Hindlimb muscle (tissue), 1 donor: Measurements from ENCODE around the gene SRPK2. TPM values are rescaled to one million over a fixed set of nuclear protein-coding genes. Genes with fewer than 3 reads are reported as not detected.

ENCODE experiments used
- DNase-seq: peaks from one replicate; pipeline ENCODE4 v3.0.0-alpha.2; 2013
- polyA plus RNA-seq: library from polyadenylated mRNA; unstranded; fragments of 120-200 nt; gene quantifications from one replicate; pipeline ENCODE4 v1.2.1, GENCODE V29; 2013; ENCODE audit not compliant: insufficient read length

SRPK2 gene
- polyA plus RNA-seq, 1 donor: 34.6 TPM

DNA sequence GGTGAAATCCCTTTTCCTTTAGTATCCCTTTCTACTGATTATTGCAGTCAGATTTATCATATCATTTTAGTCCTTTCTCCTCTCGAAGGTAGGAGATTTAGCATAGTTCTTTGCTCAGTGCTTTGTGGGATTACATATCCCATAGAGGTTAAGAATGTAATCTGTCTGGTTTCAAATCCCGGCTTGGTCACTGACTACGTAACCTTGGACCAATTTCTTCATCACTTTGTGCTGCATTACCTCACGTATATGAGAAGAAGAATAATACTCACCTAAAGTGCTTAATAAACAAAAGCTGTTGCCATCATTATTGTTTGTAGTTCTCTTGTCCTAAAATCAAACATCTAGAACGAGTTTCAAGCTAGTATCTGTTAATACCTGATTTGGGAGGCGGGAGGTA, 300.7 kb downstream of the SRPK2 start:
- no peak for DNase-seq

DNA sequence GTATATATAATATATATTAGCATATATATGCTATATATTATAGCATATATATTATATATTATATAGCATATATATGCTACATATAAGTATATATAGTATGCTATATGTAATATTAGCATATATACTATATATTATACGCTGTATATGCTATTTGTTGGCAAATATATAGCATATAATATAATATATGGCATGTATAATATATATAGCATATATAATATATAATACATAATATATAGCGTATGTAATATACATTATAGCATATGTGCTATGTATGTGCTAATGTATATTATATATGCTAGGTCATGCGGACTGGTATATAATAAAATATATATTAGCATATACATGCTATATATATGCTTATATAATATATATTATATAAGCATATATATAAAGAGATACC, 301.9 kb downstream of the SRPK2 start:
- no peak for DNase-seq

DNA sequence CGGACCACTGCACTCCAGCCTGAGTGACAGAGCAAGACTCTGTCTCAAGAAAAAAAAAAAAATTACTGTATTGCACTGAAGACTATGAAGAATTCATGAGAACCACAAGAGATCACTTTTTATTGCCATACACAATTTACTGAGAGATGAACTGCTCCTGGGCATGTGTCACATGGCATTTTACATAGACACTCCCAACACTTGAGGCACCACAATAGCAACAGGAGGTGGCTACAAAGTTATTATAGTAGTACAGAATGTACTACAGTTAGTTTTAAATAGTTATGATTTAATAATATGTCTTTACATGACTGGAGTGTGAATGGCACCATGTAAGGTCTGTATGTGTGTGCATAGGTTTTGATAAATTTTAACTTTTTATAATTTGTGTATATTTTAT, 304.1 kb downstream of the SRPK2 start:
- DNase-seq: no peak

DNA sequence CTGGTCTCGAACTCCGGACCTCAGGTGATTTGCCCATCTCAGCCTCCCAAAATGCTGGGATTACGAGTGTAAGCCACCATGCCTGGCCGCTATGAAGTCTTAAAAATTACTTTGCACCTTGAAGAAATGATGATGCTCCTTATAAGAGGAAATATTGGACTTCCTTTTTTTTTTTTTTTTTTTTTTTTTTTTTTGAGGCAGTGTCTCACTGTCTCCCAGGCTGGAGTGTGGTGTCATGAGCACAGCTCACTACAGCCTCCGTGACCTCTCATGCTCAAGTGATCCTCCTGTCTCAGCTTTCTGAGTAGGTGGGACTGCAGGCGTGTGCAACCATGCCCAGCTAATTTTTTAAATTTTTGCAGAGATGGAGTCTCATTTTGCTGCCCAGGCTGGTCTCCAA, 309.4 kb downstream of the SRPK2 start:
- DNase-seq: no peak

DNA sequence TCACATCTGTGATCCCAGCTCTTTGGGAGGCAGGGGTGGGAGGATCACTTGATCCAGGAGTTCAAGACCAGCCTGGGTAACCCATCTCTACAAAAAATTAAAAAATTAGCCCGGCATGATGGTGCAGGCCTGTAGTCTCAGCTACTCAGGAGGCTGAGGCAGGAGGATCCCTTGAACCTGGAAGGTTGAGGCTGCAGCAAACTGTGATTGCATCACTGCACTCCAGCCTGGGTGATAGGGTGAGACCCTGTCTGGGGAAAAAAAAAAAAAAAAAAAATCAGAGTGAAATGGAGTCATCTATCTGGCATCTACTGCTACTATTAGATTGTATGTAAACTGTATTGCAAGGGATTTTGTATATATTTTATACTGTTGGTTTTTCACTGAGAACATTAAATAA, 315.6 kb downstream of the SRPK2 start:
- DNase-seq: no peak

DNA sequence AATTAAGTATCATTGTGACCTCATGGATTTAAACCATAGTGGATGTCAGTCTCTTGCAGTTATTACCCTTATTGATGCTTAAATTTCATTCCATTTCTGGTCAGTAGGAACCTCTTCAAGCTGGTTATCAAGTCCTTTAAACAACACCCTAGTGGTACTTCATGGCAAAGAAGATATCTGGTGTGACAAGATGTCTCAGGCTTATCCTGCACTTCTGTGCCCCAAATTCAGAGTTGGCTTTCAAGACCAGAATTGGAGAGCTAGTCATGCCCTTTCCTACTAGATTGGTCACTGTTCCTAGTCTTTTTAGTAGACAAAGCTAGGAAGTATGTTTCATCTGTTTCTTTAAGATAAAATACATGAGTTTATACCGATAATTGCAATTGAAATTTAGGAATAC, 319.8 kb downstream of the SRPK2 start:
- no peak for DNase-seq

DNA sequence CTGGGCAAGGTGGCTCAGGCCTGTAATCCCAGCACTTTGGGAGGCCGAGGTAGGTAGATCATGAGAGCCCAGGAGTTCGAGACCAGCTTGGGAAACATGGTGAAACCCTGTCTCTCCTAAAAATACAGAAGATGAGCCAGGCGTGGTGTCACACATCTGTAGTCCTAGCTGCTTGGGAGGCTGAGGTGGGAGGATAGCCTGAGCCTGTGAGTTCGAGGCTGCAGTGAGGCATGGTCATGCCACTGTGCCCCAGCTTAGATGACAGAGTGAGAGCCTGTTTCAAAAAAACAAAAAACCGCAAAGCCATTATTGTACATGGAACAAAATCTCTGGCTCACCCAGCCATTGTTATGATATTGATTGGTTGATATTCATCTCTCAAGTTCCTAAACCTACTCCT, 321.0 kb downstream of the SRPK2 start:
- DNase-seq: no peak

Other genes with a start within 250 kb of the SRPK2 start
- 12.6 TPM for gene PUS7, start 133.3 kb upstream of the SRPK2 start, polyA plus RNA-seq
- gene RINT1, start 143.3 kb upstream of the SRPK2 start, polyA plus RNA-seq: 21.5 TPM
- gene EFCAB10, start 192.6 kb upstream of the SRPK2 start, polyA plus RNA-seq: 0.93 TPM